Anterior cingulate cortex (tissue), 58 donors: ENCODE data around the gene OR6N1.

Experiments
- DNase-seq, 58 donors: peaks; one replicate each; lab custom pipeline; 2025; lab: John Stamatoyannopoulos, UW

The OR6N1 gene

DNA sequence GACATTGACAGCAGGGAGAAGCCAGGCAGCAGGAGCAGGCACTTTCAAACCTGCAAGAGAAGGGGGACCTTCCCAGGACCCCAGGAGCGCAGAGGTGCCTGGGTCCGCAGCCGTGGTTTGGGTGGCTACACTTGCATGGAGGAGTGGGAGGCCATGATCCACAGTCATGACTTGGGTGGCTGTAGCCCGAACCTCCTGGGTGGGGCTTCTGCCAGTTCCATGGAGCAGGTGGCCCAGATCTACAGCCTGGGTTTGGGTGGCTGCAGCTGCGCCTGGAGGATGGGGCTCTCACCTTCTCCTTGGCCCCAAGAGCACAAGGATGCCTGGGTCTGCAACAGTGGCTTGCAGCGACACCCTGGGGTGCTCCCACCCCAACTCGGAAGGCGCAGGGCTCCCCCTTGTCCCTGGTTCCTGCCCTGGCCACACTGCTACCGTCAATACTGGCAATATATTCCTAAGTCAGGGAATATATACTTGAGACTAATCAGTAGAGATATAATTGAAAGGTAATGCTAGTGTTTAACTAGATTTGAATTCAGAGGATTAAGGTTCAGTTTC, 19.8 kb downstream of the OR6N1 start:
- no peak for DNase-seq

DNA sequence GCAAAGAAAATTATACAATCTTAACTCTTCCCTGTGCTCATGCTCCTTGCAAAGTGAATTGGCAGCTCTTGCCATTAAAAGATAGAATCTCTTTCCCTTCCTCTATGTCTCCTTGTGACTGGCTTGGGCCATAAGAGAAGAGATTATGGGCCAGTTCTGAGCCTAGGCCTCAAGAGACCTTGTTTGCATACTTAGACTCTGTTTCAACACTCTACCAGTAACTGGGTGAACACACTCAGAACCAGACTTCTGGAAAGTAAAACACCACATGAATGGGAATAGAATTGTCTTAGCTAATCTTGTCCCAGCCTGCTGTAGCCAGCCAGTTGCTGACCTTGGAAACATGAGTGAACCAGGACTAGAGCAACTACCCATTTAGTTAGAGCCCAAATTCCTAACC, 36.1 kb downstream of the OR6N1 start:
- DNase-seq = no peak

DNA sequence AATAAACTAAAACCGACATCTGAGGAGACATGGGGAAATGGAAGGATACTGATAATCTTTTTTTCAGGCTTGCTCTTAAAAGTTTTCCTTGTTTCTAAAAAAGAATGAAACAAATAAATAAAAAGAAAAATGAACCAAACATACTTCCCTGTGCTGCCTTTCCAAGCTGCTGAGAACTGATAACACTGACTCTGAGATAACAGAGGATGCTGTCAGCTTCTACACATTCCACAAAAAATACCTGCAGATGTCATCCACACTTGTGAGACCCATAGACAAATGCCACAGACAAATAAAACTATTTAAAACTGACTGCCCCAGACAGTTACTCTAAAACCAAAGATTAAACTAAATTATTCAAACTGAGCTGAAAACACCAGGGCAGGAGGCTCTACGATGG, 39.5 kb downstream of the OR6N1 start:
- DNase-seq = no peak

DNA sequence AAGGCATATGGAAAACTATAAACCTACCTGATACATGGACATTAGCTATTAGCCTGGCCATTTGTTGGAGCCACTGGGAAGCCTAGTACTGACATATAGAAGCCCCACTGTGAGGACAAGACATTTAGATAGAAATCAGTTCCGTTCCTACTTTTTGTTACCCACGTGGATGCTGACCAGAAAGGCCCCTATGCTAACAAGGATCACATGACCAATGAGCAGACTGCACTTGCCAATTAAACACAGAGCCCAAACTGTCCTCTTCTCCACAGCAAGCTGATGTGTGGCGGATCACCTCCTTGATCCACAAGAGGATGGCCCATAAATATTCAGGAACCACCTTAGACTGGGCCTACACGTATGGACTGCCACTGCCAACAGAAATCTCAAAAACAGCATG, 40.3 kb downstream of the OR6N1 start:
- DNase-seq = no peak

DNA sequence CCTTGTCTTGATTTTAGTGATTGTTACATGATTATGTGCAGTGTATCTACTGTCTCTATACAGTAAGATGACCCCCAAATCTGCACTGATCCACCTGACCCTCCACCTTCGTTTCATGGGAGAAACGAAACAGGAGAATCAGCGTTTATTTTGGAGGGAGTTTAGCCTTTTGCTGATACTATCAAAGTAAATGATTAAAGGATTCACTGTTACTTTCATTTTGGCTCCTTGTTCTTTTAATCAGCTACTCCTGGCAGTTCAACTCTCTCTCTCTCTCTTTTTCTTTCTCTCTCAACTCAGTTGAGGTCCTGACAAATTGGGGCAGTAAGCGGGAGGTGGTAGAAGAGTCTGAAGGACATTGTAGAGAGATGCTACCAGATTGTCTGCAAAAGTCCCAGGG, 41.5 kb downstream of the OR6N1 start:
- no peak for DNase-seq

DNA sequence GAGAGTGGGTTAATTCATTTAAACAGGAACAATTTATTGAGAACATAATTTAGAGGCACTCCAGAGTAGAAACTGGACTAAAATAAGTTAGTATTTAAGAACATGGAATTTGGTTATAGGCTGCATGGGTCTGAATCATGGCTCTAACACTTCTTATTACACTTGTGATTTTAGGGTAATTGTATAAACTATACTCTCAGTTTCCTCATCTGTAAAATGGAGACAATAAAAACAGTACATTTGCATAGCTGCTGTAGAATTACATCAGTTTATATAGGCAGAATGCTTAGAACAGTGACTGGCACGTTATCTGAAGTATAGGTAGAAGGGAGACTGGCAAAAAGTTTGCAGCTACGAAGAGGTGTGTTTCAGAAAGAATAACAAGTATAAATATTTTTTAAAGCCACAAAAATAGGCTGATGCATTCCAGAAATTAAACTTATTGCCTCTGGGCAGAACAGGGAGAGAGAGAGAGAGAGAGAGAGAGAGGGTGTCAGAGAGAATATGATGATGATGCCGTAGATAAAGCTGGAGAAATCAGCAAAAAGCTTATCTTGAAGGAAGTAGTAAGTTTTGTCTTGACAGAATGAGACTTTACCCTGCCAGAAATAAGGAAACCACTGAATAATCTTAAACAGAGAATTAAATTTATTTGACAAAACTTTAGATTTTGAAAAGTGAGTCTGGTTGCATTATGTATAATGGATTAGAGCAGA, 43.3 kb downstream of the OR6N1 start:
- DNase-seq = no peak

DNA sequence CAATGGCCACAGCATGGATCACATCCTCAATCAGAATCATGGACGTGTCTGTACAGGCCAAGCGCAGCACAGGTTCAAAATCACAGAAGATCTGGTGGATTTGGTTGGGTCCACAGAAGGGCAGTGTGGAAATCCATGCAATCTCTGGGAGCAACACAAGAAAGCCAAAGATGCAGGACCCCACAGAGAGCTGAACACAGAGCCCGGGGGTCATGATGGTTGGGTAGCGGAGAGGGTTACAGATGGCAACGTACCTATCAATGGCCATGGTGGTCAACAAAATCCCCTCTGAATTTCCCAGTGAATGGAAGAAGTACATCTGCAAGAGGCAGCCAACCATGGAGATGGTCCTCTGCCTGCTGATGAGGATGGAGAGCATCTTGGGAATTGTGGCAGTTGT, 47.6 kb downstream of the OR6N1 start:
- no peak for DNase-seq

DNA sequence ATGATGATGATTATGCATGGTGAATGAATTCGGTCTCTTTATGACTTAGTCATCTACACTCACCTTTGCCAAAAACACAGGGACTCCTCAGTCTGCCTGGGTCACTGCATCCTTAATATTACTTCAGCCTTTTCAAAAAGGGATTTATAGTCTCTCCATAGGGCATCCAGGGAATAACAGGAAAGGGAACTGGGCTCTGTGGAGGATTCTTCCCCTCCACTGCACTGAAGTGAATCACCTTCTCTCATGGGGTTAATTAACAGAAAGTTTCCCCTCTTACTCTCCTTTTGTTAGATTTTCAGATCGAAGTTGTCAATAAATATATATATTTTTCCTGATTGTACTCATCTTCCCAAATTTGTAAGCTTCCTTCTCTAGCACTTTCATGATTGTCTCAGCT, 51.4 kb downstream of the OR6N1 start, which contains the start of gene OR6K3:
OR6K3 (minus strand) TSS at position 101 of the 400 bp plus-strand sequence. CDS start 2,605 bp downstream, outside the sequence.
- no peak for DNase-seq

DNA sequence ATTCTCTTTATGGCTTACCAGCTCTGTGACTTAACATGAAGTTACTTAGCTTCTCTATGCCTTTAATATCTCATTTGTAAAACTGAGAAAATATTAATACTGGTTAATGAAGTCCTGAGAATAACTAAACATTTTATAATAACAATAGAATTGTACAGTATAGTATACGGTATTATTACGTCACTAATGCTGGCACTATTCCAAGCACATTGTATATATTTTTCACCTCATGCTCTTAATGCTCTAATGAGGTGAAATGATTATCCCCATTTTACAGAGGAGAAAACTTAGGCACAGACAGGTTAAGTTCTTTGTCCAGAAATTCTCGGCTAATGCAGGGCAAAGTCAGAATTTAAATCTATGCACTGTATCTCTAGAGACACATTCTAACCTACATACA, 52.3 kb downstream of the OR6N1 start:
- no peak for DNase-seq

DNA sequence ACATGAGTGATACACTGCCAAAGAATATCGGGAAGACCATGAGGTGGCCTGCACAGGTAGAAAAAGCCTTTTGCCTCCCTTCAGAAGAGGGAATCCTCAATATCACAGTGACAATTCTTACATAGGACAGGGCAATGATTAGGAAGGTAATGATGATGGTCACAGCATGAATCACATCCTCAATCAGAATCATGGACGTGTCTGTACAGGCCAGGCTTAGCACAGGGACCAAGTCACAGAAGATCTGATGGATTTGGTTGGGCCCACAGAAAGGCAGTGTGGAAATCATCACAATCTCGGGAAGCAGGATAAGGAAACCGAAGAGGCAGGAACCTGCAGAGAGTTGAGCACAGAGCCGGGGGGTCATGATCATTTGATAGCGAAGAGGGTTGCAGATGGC, 54.7 kb downstream of the OR6N1 start:
- DNase-seq = no peak

DNA sequence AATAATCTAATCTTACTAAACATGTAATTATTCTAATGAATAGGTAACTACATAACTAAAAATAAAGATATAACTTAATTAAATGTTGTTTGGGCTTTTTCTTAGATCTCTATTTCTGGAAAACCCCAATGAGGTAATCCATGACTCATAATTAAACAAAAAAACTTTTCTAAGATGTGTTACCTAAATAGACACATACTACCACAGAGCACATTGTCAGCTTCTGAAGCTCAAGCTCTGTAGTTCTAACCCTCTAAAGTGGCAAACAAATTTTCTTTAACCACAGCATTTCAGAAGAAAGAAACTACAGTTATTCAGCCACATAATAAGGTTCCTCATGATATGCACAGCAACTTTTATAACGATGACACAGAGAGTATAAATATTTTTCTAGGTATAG, 55.7 kb downstream of the OR6N1 start:
- DNase-seq = no peak

DNA sequence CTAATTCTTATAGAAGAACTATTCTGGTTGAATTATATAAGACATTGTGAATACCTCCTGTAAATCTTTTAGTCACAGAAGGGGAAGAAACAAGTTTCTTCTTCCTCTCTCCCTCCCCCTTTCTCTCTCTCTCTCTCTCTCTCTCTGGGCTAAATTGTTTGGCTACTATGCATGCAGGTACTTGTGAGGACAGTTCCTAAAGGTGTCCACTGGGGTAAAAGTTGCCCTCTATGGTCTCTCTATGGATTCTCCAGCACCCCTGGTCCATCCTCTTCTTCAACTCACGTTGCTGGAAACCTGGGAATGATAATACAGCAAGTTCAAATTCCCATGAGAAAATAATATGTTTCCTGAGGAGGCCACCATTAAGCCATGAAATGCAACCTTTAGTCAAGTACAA, 57.2 kb downstream of the OR6N1 start:
- no peak for DNase-seq
